A549 (cell line): Measurements from ENCODE around the gene RFLNA. TPM values are rescaled to one million over a fixed set of nuclear protein-coding genes. Genes with fewer than 3 reads are reported as not detected.

Source experiments
- ATAC-seq, 2 experiments: fragments of 200-7000 bp in 1 of 2; fragments of >200 bp in 1 of 2; cut with Nextera tagmentation in 1 of 2; cut with Tn5 transposase in 1 of 2; 3 replicates each; pipeline versions ENCODE4 v1.8.0 to v1.9.1; 2018 to 2020; ENCODE audit warnings: mild to moderate bottlenecking in 1 of 2, moderate library complexity in 1 of 2
- CTCF ChIA-PET: fragments of 300-600 bp; sonication (Branson Sonifier 250); formaldehyde crosslinking; extraction: SDS; loops from one replicate; lab custom pipeline; 2021; ENCODE audit warnings: antibody characterized with exemption, inconsistent platforms; lab: Yijun Ruan, JAX
- POLR2A ChIA-PET: fragments of 350-600 bp; formaldehyde crosslinking; extraction: SDS; loops from one replicate; lab custom pipeline; 2021; ENCODE audit warnings: antibody characterized with exemption, inconsistent platforms; lab: Yijun Ruan, JAX
- DNase-seq, 2 experiments: peaks; one replicate each; pipeline versions ENCODE4 v3.0.0 to v3.0.0-alpha.2; 2011 to 2016; ENCODE audit warnings: low read depth in 1 of 2, low spot score in 1 of 2
- FAIRE-seq: peaks from 2 replicates; lab custom pipeline; 2011; peaks lifted over from hg19 to GRCh38; lab: Jason Lieb, UNC
- H3K27ac ChIP-seq, 2 experiments: fragments of >200 bp; sonication (Bioruptor Twin); formaldehyde crosslinking; 3 replicates each; pipeline ENCODE4 v1.5.1; 2016 to 2017
- H3K4me1 ChIP-seq: fragments of >200 bp; sonication (Bioruptor Twin); formaldehyde crosslinking; 3 replicates; pipeline ENCODE4 v1.6.1; 2016
- H3K4me2 ChIP-seq: fragments of >200 bp; sonication (Bioruptor Twin); formaldehyde crosslinking; 3 replicates; pipeline ENCODE4 v1.6.1; 2016
- H3K4me3 ChIP-seq: fragments of >200 bp; sonication (Bioruptor Twin); formaldehyde crosslinking; 3 replicates; pipeline ENCODE4 v1.5.1; 2016
- H3K9me3 ChIP-seq: fragments of >200 bp; sonication (Bioruptor Twin); formaldehyde crosslinking; 3 replicates; pipeline ENCODE4 v1.6.1; 2016
- ATOH8 ChIP-seq: fragments of 250-450 bp; sonication (Bioruptor Pico); IDR thresholded peaks from 2 replicates; pipeline ENCODE4 v1.5.0; 2020; ENCODE audit warnings: low read depth, mild to moderate bottlenecking, moderate library complexity
- CHD2 ChIP-seq: fragments of 150-350 bp; IDR thresholded peaks from 2 replicates; pipeline ENCODE4 v1.6.1; 2014; ENCODE audit warnings: low read length; ENCODE audit not compliant: partially characterized antibody
- E2F6 ChIP-seq: IDR thresholded peaks from 2 replicates; pipeline ENCODE4 v1.6.1; 2012; ENCODE audit warnings: low read depth, borderline replicate concordance
- ELK1 ChIP-seq: fragments of 150-350 bp; IDR thresholded peaks from 2 replicates; pipeline ENCODE4 v1.6.1; 2014; ENCODE audit warnings: low read depth, mild to moderate bottlenecking, low read length
- HDAC2 ChIP-seq: fragments of 200-600 bp; sonication (generic); IDR thresholded peaks from 2 replicates; pipeline ENCODE4 v1.6.1; 2016
- HES2 ChIP-seq: fragments of >200 bp; sonication (Bioruptor Twin); formaldehyde crosslinking; IDR thresholded peaks from 2 replicates; pipeline ENCODE4 v1.6.1; 2016
- HOXB13 ChIP-seq: fragments of 250-450 bp; sonication (Bioruptor Pico); IDR thresholded peaks from 2 replicates; pipeline ENCODE4 v1.5.0; 2020; ENCODE audit warnings: low read depth, mild to moderate bottlenecking, moderate library complexity
- HOXB5 ChIP-seq: fragments of 250-450 bp; sonication (Bioruptor Pico); IDR thresholded peaks from 2 replicates; pipeline ENCODE4 v1.5.0; 2020; ENCODE audit warnings: mild to moderate bottlenecking, moderate library complexity
- POLR2AphosphoS2 ChIP-seq: conservative IDR thresholded peaks from 2 replicates; pipeline ENCODE4 v1.6.1; 2012; ENCODE audit warnings: low read length, improper control_type of control experiment, inconsistent platforms
- RAD21 ChIP-seq, 2 experiments: fragments of >200 bp in 1 of 2; sonication (Bioruptor Twin) in 1 of 2; formaldehyde crosslinking in 1 of 2; IDR thresholded peaks in 1 of 2; conservative IDR thresholded peaks in 1 of 2; 2 replicates in 1 of 2; 3 replicates in 1 of 2; pipeline ENCODE4 v1.6.1; 2012 to 2018; ENCODE audit warnings: inconsistent platforms in 1 of 2
- REST ChIP-seq: fragments of 200-600 bp; sonication (generic); IDR thresholded peaks from 2 replicates; pipeline ENCODE4 v1.6.1; 2016; ENCODE audit warnings: antibody characterized with exemption, mild to moderate bottlenecking, moderate library complexity
- RFX5 ChIP-seq: fragments of 450-650 bp; IDR thresholded peaks from 2 replicates; pipeline ENCODE4 v1.7.1; 2014; ENCODE audit warnings: antibody characterized with exemption, mild to moderate bottlenecking, moderate library complexity
- RNF2 ChIP-seq: fragments of 200-600 bp; sonication (generic); IDR thresholded peaks from 2 replicates; pipeline ENCODE4 v1.6.1; 2016; ENCODE audit warnings: low read depth, mild to moderate bottlenecking, antibody characterized with exemption, moderate library complexity, borderline replicate concordance
- SREBF2 ChIP-seq: fragments of 450-650 bp; IDR thresholded peaks from 2 replicates; pipeline ENCODE4 v1.6.1; 2014; ENCODE audit warnings: mild to moderate bottlenecking, moderate library complexity
- TFCP2L1 ChIP-seq: fragments of 250-450 bp; sonication (Bioruptor Pico); IDR thresholded peaks from 2 replicates; pipeline ENCODE4 v1.5.0; 2021; ENCODE audit warnings: mild to moderate bottlenecking
- TP53 ChIP-seq: fragments of 250-450 bp; sonication (Bioruptor Pico); IDR thresholded peaks from 2 replicates; pipeline ENCODE4 v1.5.0; 2021; ENCODE audit warnings: mild to moderate bottlenecking, moderate library complexity
- WGBS: methylation state at CpG from one replicate; pipeline ENCODE4 v1.1.6; 2017; ENCODE audit errors: missing lambda C conversion rate; 5-methylcytosine and 5-hydroxymethylcytosine counted together
- polyA plus RNA-seq, 4 experiments: library from polyadenylated mRNA; depleted of rRNA in 3 of 4; stranded (reverse); fragments of >200 nt; fragmentation: RNase III in 1 of 4; extraction: RNeasy Plus Mini Kit Qiagen cat#74134 plus additional on column Dnase treatment in 1 of 4; gene quantifications; 2 replicates in 3 of 4; 3 replicates in 1 of 4; pipeline ENCODE4 v1.2.3, GENCODE V29; 2011 to 2017

The RFLNA gene
- polyA plus RNA-seq, 2 of the 4 experiments (the other 2 are of a cell fraction): not detected

- no peaks in the 10 kb centered on the region for H3K4me1 ChIP-seq
- ChIA-PET CTCF (interaction anchor here (0.8 to 2.8 kb wide), 4 partner anchors 11 to 264 kb away, joined by 3 to 14 read pairs (median 4); no protein-coding TSS in a partner anchor), POLR2A (no interaction called here)
- H3K27ac ChIP-seq: no peak overlapping the region
- H3K4me2 ChIP-seq: no peak overlapping the region
- DNase-seq (no peak), ATAC-seq (no peak), FAIRE-seq (no peak)
- TF ChIP-seq ELK1: no peak
- no peak for TF ChIP-seq E2F6
- TF ChIP-seq ATOH8 (CRISPR knock-in tag): no peak
- H3K4me3 ChIP-seq: no peak overlapping the region
- WGBS: 27% methylated on average over 13 of the region's 14 CpGs
- H3K9me3 ChIP-seq: no peaks in the 10 kb centered on the region; the same call in 2 of the 3 replicates
These were observed 6.3 kb downstream of the RFLNA start for GRCh38 chr12:124301084-124301654.

GRCh38 chr12:124302241-124302806 is 7.4 kb downstream of the RFLNA start:
- POLR2A ChIA-PET: no interaction called here
- CTCF ChIA-PET: interaction anchor here (0.8 to 2.8 kb wide), 3 partner anchors 9 to 266 kb away, joined by 3 to 14 read pairs (median 4); no protein-coding TSS in a partner anchor
- Histone ChIP-seq H3K4me2 (no peak overlapping the region), H3K4me3 (no peak overlapping the region), H3K27ac (no peak overlapping the region), H3K4me1 (no peaks in the 10 kb centered on the region)
- 72% methylated on average over 17 of the region's 18 CpGs for WGBS
- FAIRE-seq: no peak
- no peak for DNase-seq
- no peak for TF ChIP-seq HOXB13
- no peak for TF ChIP-seq TFCP2L1
- TF ChIP-seq HES2: no peak
- no peak for TF ChIP-seq RNF2
- TF ChIP-seq SREBF2: no peak
- TF ChIP-seq CHD2: no peak
- no peak for TF ChIP-seq POLR2AphosphoS2
- TF ChIP-seq RFX5: no peak
- no peak for TF ChIP-seq RAD21 (conservative IDR thresholded peaks at IDR 0.05 in 1 of 2, IDR thresholded peaks at IDR 0.05 in 1 of 2)
- TF ChIP-seq TP53: no peak
- TF ChIP-seq E2F6: no peak
- no peak for TF ChIP-seq HOXB5 (CRISPR knock-in tag)
- TF ChIP-seq, all 56 proteins: peak for 0
- H3K9me3 ChIP-seq: no peaks in the 10 kb centered on the region; the same call in 2 of the 3 replicates
- ATAC-seq: no peak

- 61% methylated on average over 21 of the region's 27 CpGs for WGBS
- Histone ChIP-seq H3K4me3 (no peak overlapping the region), H3K27ac (no peak overlapping the region), H3K4me2 (no peak overlapping the region), H3K9me3 (no peaks in the 10 kb centered on the region; the same call in 2 of the 3 replicates), H3K4me1 (no peaks in the 10 kb centered on the region)
- no peak for FAIRE-seq
- peak in 1 of 2 experiments; percentile 11; a peak in 3 of 6 replicates for ATAC-seq
- CTCF ChIA-PET: interaction anchor here (0.6 to 0.8 kb wide), 2 partner anchors 12 to 266 kb away, joined by 3 to 4 read pairs; no protein-coding TSS in a partner anchor
- no peak for DNase-seq
- POLR2A ChIA-PET: no interaction called here
- TF ChIP-seq E2F6 (no peak), RAD21 (conservative IDR thresholded peaks at IDR 0.05 in 1 of 2, IDR thresholded peaks at IDR 0.05 in 1 of 2) (no peak), HDAC2 (no peak), REST (no peak)
These were observed 8.1 kb downstream of the RFLNA start for GRCh38 chr12:124302807-124303578.
